CD4-positive, alpha-beta T cell treated with Interleukin-6 at 100 ng/mL for 8 hours (primary cell): Measurements from ENCODE around the gene TRAPPC3.
A peak's percentile ranks its signal among the peaks of the same experiment; 100 is the strongest.
"Not testable (repeated sequence)": the region's sequence is repeated elsewhere in the genome, so short reads cannot be mapped to it uniquely, and the experiment has no call there.

Experiments used
- DNase-seq: peaks from one replicate; pipeline ENCODE4 v3.0.0-alpha.2; 2020; ENCODE audit warnings: mixed read lengths, low spot score

The TRAPPC3 gene

GRCh38 chr1:36166136-36166535 is 16.9 kb upstream of the TRAPPC3 start:
- no peak for DNase-seq

- no peak for DNase-seq
Measured at GRCh38 chr1:36165145-36165544, 15.9 kb upstream of the TRAPPC3 start.

GRCh38 chr1:36164361-36164760 is 15.1 kb upstream of the TRAPPC3 start:
- DNase-seq = no peak

- no peak for DNase-seq
Measured at GRCh38 chr1:36163426-36163825, 14.1 kb upstream of the TRAPPC3 start.

- DNase-seq = no peak
Measured at GRCh38 chr1:36162680-36163239, 13.5 kb upstream of the TRAPPC3 start.

- DNase-seq = peak; percentile 57
Measured at GRCh38 chr1:36161641-36162531, 12.6 kb upstream of the TRAPPC3 start.

- DNase-seq = peak; percentile 70
Measured at GRCh38 chr1:36160949-36161485, 11.7 kb upstream of the TRAPPC3 start.

GRCh38 chr1:36160388-36160948 is 11.2 kb upstream of the TRAPPC3 start:
- DNase-seq = no peak

- no peak for DNase-seq
Measured at GRCh38 chr1:36159614-36160387, 10.5 kb upstream of the TRAPPC3 start.

GRCh38 chr1:36158827-36159252 is 9.6 kb upstream of the TRAPPC3 start:
- DNase-seq = not testable (repeated sequence)

- DNase-seq = no peak
Measured at GRCh38 chr1:36157973-36158826, 8.9 kb upstream of the TRAPPC3 start.

GRCh38 chr1:36157115-36157903 is 8.0 kb upstream of the TRAPPC3 start:
- no peak for DNase-seq

GRCh38 chr1:36156329-36157114 is 7.2 kb upstream of the TRAPPC3 start:
- DNase-seq = peak; percentile 66

GRCh38 chr1:36155408-36156328 is 6.4 kb upstream of the TRAPPC3 start, which contains the start of gene MAP7D1:
TSS of gene MAP7D1 (plus strand) at chr1:36156160. CDS start at chr1:36156418, 258 bp downstream.
- DNase-seq = peak; percentile 78

- DNase-seq = no peak
Measured at GRCh38 chr1:36154765-36155407, 5.6 kb upstream of the TRAPPC3 start.

GRCh38 chr1:36154335-36154734 is 5.0 kb upstream of the TRAPPC3 start:
- DNase-seq = no peak

- no peak for DNase-seq
Measured at GRCh38 chr1:36153476-36153875, 4.2 kb upstream of the TRAPPC3 start.

- peak; percentile 67 for DNase-seq
Measured at GRCh38 chr1:36151845-36152203, 2.5 kb upstream of the TRAPPC3 start.
